Breast epithelium (tissue), 3 donors: ENCODE results near the gene OR10J1.

Experiments used
- CTCF ChIP-seq, 3 donors: fragments of 450-650 bp; IDR thresholded peaks; one replicate each; pipeline ENCODE4 v1.5.1; 2016 to 2017; ENCODE audit warnings: antibody characterized with exemption in 3 of 3, mild to moderate bottlenecking in 3 of 3, moderate library complexity in 3 of 3
- POLR2A ChIP-seq: fragments of 450-650 bp; IDR thresholded peaks from one replicate; pipeline ENCODE4 v1.6.1; 2016; ENCODE audit warnings: antibody characterized with exemption, mild to moderate bottlenecking, moderate library complexity
- POLR2AphosphoS5 ChIP-seq, 3 donors: sonication (generic); formaldehyde crosslinking; IDR thresholded peaks; one replicate each; pipeline ENCODE4 v1.6.1; 2017; ENCODE audit warnings: antibody characterized with exemption in 3 of 3

- TF ChIP-seq CTCF (IDR thresholded peaks at IDR 0.05) (no peak), POLR2A (no peak), POLR2AphosphoS5 (IDR thresholded peaks at IDR 0.05) (no peak)
These were observed 35.4 kb downstream of the OR10J1 start for GRCh38 chr1:159474926-159475325.
